ENCODE data around the gene KLHL21. TPM values are rescaled to one million over a fixed set of nuclear protein-coding genes. Genes with fewer than 3 reads are reported as not detected.

The KLHL21 gene
- total RNA-seq, 1 experiment from 2014 or later: 24.4 TPM

DNA sequence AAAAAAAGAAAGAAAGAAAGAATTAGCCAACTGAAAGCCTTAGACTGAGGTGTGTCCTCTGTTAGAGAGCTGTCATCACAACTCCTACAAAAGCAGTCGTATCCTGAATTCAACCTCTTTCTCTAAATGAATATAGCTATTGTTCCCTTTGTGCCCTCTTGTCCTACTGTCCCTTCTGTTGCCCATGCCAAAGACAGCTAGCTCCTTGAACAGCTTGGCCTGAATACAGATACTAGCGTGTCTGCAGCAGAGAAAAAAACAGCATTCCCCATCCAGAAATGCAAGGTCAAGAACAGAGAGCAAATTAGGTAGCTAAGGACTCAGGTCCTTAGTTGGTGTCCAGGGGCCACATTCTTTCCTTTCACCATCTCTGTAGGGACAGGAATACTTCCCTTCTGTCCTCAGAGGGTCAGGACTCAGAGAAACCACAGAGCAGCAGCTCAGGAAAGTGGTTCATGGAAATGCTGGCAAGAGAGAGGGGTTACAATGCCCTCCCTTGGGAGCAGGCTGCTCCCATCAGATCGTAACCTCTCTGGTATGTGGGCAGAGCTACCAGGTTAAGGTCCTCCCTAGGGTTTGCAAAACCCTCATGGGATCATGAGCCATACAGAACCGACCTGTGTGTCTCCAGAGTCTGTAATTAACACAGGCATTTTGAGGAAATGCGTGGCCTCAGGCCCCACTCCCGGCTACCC, 24.7 kb downstream of the KLHL21 start:
- BruUV-seq (replicated peaks): no TSS peak
- no peak overlapping the region for H3K4me2 ChIP-seq

DNA sequence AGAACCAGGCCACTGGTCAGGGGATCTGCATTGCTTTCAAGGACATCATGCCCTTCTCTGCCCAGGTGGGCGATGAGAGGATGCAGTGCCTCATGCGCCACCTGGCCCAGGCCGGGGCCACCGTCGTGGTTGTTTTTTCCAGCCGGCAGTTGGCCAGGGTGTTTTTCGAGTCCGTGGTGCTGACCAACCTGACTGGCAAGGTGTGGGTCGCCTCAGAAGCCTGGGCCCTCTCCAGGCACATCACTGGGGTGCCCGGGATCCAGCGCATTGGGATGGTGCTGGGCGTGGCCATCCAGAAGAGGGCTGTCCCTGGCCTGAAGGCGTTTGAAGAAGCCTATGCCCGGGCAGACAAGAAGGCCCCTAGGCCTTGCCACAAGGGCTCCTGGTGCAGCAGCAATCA, 27.9 kb downstream of the KLHL21 start:
- BruUV-seq (replicated peaks): no TSS peak
- no peaks in the 10 kb centered on the region for H3F3A ChIP-seq (ENCODE audit: insufficient read depth, low read depth)
- H3K79me2 ChIP-seq (ENCODE audit: low read depth): no peaks in the 10 kb centered on the region
- H3K27me3 ChIP-seq (ENCODE audit: insufficient read depth, low read depth): peaks cover 5% of the 10 kb centered on the region; the same call in 1 of the 2 replicates
- H2AFZ ChIP-seq: no peak overlapping the region
- no peak overlapping the region for H3K27ac ChIP-seq
- TF ChIP-seq, protein P1, sequence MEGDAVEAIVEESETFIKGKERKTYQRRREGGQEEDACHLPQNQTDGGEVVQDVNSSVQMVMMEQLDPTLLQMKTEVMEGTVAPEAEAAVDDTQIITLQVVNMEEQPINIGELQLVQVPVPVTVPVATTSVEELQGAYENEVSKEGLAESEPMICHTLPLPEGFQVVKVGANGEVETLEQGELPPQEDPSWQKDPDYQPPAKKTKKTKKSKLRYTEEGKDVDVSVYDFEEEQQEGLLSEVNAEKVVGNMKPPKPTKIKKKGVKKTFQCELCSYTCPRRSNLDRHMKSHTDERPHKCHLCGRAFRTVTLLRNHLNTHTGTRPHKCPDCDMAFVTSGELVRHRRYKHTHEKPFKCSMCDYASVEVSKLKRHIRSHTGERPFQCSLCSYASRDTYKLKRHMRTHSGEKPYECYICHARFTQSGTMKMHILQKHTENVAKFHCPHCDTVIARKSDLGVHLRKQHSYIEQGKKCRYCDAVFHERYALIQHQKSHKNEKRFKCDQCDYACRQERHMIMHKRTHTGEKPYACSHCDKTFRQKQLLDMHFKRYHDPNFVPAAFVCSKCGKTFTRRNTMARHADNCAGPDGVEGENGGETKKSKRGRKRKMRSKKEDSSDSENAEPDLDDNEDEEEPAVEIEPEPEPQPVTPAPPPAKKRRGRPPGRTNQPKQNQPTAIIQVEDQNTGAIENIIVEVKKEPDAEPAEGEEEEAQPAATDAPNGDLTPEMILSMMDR (conservative IDR thresholded peaks at IDR 0.05): no peak
- TF ChIP-seq EZH2 (IDR thresholded peaks at IDR 0.05; ENCODE audit: low read depth): no peak
- H3K4me3 ChIP-seq: no peak overlapping the region
- ChIA-PET POLR2A (ENCODE audit: unreplicated experiment) (no interaction called here), CTCF (no interaction called here)
- intact Hi-C loops (cut with micrococcal nuclease; ENCODE audit: unreplicated experiment): no loop called here
- DNase-seq: no peak
- no peaks in the 10 kb centered on the region for H3K4me1 ChIP-seq (replicated peaks; ENCODE audit: insufficient read depth)
- no peaks in the 10 kb centered on the region for H3K9me3 ChIP-seq (ENCODE audit: insufficient read depth, low read depth)
- H3K9me2 ChIP-seq (ENCODE audit: insufficient read depth): no peaks in the 10 kb centered on the region
- no peaks in the 10 kb centered on the region for H3K36me3 ChIP-seq (ENCODE audit: low read depth)
- H3K4me2 ChIP-seq: no peak overlapping the region
- no peaks in the 10 kb centered on the region for H4K20me1 ChIP-seq (ENCODE audit: insufficient read depth)

More for the DNA sequence above, 24.7 kb downstream of the KLHL21 start:
- Histone ChIP-seq H3K4me3 (no peak overlapping the region), H3K36me3 (ENCODE audit: low read depth) (no peaks in the 10 kb centered on the region), H3K79me2 (ENCODE audit: low read depth) (peaks cover 11% of the 10 kb centered on the region), H4K20me1 (ENCODE audit: insufficient read depth) (no peaks in the 10 kb centered on the region), H3F3A (ENCODE audit: insufficient read depth, low read depth) (no peaks in the 10 kb centered on the region), H3K27ac (no peak overlapping the region), H2AFZ (no peak overlapping the region), H3K4me1 (replicated peaks; ENCODE audit: insufficient read depth) (peaks cover 8% of the 10 kb centered on the region), H3K27me3 (ENCODE audit: insufficient read depth, low read depth) (no peaks in the 10 kb centered on the region), H3K9me3 (ENCODE audit: insufficient read depth, low read depth) (no peaks in the 10 kb centered on the region), H3K9me2 (ENCODE audit: insufficient read depth) (no peaks in the 10 kb centered on the region)
- TF ChIP-seq, protein P1 (conservative IDR thresholded peaks at IDR 0.05): no peak
- no peak for TF ChIP-seq EZH2 (IDR thresholded peaks at IDR 0.05; ENCODE audit: low read depth)
- intact Hi-C loops (cut with micrococcal nuclease; ENCODE audit: unreplicated experiment): no loop called here
- ChIA-PET CTCF (no interaction called here), POLR2A (ENCODE audit: unreplicated experiment) (no interaction called here)
- no peak for DNase-seq

DNA sequence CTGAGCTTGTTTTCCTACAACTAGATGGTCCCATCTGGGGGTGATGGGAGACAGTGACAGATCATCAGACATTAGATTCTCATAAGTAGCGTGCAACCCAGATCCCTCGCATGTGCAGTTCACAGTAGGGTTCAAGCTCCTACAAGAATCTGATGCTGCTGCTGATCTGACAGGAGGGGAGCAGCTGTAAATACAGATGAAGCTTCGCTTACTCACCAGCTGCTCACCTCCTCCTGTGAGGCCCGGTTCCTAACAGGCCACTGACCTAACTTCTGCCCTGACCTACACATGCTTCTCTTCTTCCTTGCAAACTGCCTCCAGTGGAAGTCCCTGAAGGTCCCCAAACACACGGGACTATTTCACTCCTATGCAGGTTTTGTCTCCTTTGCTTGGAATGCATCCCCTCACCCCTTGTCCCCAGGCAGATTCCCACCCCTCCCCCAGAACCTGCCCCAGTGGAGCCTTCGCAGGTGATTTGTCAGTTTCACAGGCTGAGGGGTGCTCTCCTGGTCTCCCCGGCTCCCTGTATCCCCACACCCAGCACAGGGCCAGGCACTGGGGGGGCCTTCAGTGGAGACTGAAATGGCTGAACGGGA, 28.5 kb downstream of the KLHL21 start:
- DNase-seq: no peak
- Histone ChIP-seq H3K79me2 (ENCODE audit: low read depth) (no peaks in the 10 kb centered on the region), H3K9me3 (ENCODE audit: insufficient read depth, low read depth) (no peaks in the 10 kb centered on the region), H3K9me2 (ENCODE audit: insufficient read depth) (no peaks in the 10 kb centered on the region), H3K4me2 (no peak overlapping the region), H3K4me1 (replicated peaks; ENCODE audit: insufficient read depth) (no peaks in the 10 kb centered on the region), H3K27ac (no peak overlapping the region), H3K4me3 (no peak overlapping the region), H3F3A (ENCODE audit: insufficient read depth, low read depth) (no peaks in the 10 kb centered on the region), H3K27me3 (ENCODE audit: insufficient read depth, low read depth) (peaks cover 5% of the 10 kb centered on the region; the same call in 1 of the 2 replicates), H3K36me3 (ENCODE audit: low read depth) (no peaks in the 10 kb centered on the region), H2AFZ (no peak overlapping the region), H4K20me1 (ENCODE audit: insufficient read depth) (no peaks in the 10 kb centered on the region)
- intact Hi-C loops (cut with micrococcal nuclease; ENCODE audit: unreplicated experiment): no loop called here
- no peak for TF ChIP-seq EZH2 (IDR thresholded peaks at IDR 0.05; ENCODE audit: low read depth)
- BruUV-seq (replicated peaks): no TSS peak
- POLR2A ChIA-PET (ENCODE audit: unreplicated experiment): no interaction called here
- CTCF ChIA-PET: no interaction called here

Data from PC-9 (cell line).